GM23248 (cell line): ENCODE data around the gene FDXACB1.

ENCODE experiments used
- EZH2 ChIP-seq: fragments of 200-600 bp; sonication (generic); IDR thresholded peaks from 2 replicates; pipeline ENCODE4 v1.6.1; 2018; ENCODE audit warnings: antibody characterized with exemption, mild to moderate bottlenecking; ENCODE audit not compliant: insufficient read depth, poor library complexity, severe bottlenecking
- EZH2phosphoT487 ChIP-seq: fragments of 200-600 bp; sonication (generic); IDR thresholded peaks from 2 replicates; pipeline ENCODE4 v1.6.1; 2018; ENCODE audit warnings: antibody characterized with exemption, moderate library complexity, mild to moderate bottlenecking, low read depth; ENCODE audit not compliant: insufficient read depth

- 0 out of 2 replicates have a peak, but pooled peaks have one; percentile 22 for TF ChIP-seq EZH2phosphoT487
- no peak for TF ChIP-seq EZH2
Observed at GRCh38 chr11:111911563-111912401, 32.8 kb upstream of the FDXACB1 start, which contains the start of gene CRYAB.
